CD14-positive monocyte (primary cell): ENCODE measurements around the gene CUL1. TPM values are rescaled to one million over a fixed set of nuclear protein-coding genes. Genes with fewer than 3 reads are reported as not detected.

Experiments used
- DNase-seq, 3 donors: peaks; one replicate each; pipeline ENCODE4 v3.0.0-alpha.2; 2011 to 2022
- H2AFZ ChIP-seq: 2 replicates; pipeline ENCODE4 v1.6.0; 2012; ENCODE audit warnings: mild to moderate bottlenecking, low read depth, low read length, inconsistent platforms; ENCODE audit not compliant: insufficient read depth, poor library complexity, severe bottlenecking
- H3K27ac ChIP-seq, 2 donors: 1 replicate in 1 of 2; 2 replicates in 1 of 2; pipeline ENCODE4 v1.5.1; 2012 to 2013; ENCODE audit warnings: low read length in 2 of 2, control low read depth in 1 of 2, inconsistent platforms in 1 of 2, low read depth in 1 of 2, mild to moderate bottlenecking in 1 of 2
- H3K27me3 ChIP-seq, 2 donors: one replicate each; pipeline versions ENCODE4 v1.6.0 to v1.6.1; 2011 to 2013; ENCODE audit warnings: low read length in 2 of 2; ENCODE audit not compliant: control insufficient read depth in 2 of 2, insufficient read depth in 2 of 2
- H3K36me3 ChIP-seq, 2 donors: replicated peaks in 1 of 2; 1 replicate in 1 of 2; 2 replicates in 1 of 2; pipeline versions ENCODE4 v1.5.1 to v1.6.1; 2012 to 2013; ENCODE audit warnings: low read length in 2 of 2, control low read depth in 1 of 2, inconsistent platforms in 1 of 2, mild to moderate bottlenecking in 1 of 2; ENCODE audit not compliant: insufficient read depth in 2 of 2, control insufficient read depth in 1 of 2
- H3K4me1 ChIP-seq, 2 donors: 1 replicate in 1 of 2; 2 replicates in 1 of 2; pipeline versions ENCODE4 v1.5.1 to v1.6.1; 2012 to 2013; ENCODE audit warnings: low read length in 2 of 2, control low read depth in 1 of 2, inconsistent platforms in 1 of 2, mild to moderate bottlenecking in 1 of 2, moderate library complexity in 1 of 2; ENCODE audit not compliant: insufficient read depth in 2 of 2, control insufficient read depth in 1 of 2
- H3K4me2 ChIP-seq: replicated peaks from 2 replicates; pipeline ENCODE3; 2012; ENCODE audit warnings: low read length, moderate library complexity, mild to moderate bottlenecking; ENCODE audit not compliant: poor library complexity, severe bottlenecking; ENCODE audit errors: extremely low read depth
- H3K4me3 ChIP-seq, 3 experiments: fragments of 200-600 bp in 1 of 3; sonication (generic) in 1 of 3; replicated peaks in 1 of 3; 1 replicate in 2 of 3; 2 replicates in 1 of 3; pipeline ENCODE4 v1.5.1; 2011 to 2013; ENCODE audit warnings: low read length in 3 of 3, mild to moderate bottlenecking in 3 of 3, control low read depth in 2 of 3, low read depth in 2 of 3, inconsistent platforms in 1 of 3, moderate library complexity in 1 of 3
- H3K79me2 ChIP-seq: 2 replicates; pipeline ENCODE4 v1.6.0; 2012; ENCODE audit warnings: mild to moderate bottlenecking, control low read depth, inconsistent platforms, low read length, moderate library complexity; ENCODE audit not compliant: insufficient read depth
- H3K9ac ChIP-seq: 2 replicates; pipeline ENCODE4 v1.6.0; 2017; ENCODE audit warnings: low read length, mild to moderate bottlenecking; ENCODE audit not compliant: insufficient read depth, poor library complexity, severe bottlenecking
- H3K9me3 ChIP-seq, 2 donors: replicated peaks in 1 of 2; 1 replicate in 1 of 2; 2 replicates in 1 of 2; pipeline versions ENCODE4 v1.5.1 to v1.6.1; 2012 to 2013; ENCODE audit warnings: low read length in 2 of 2, control low read depth in 1 of 2; ENCODE audit not compliant: control insufficient read depth in 1 of 2, insufficient read depth in 1 of 2
- H4K20me1 ChIP-seq: 2 replicates; pipeline ENCODE4 v1.6.0; 2012; ENCODE audit warnings: mild to moderate bottlenecking, low read length, control low read depth, moderate library complexity; ENCODE audit not compliant: insufficient read depth
- H3K27ac Mint-ChIP-seq, 7 donors: one replicate each; pipeline ENCODE4 v1.8.0; 2020; ENCODE audit warnings: mild to moderate bottlenecking in 7 of 7, mixed read lengths in 7 of 7, moderate library complexity in 6 of 7, inconsistent platforms in 2 of 7
- H3K27me3 Mint-ChIP-seq, 3 donors: one replicate each; pipeline ENCODE4 v1.8.0; 2021 to 2022; ENCODE audit warnings: low read depth in 3 of 3, mild to moderate bottlenecking in 3 of 3, mixed read lengths in 3 of 3, moderate library complexity in 3 of 3, inconsistent platforms in 1 of 3
- H3K36me3 Mint-ChIP-seq, 2 donors: one replicate each; pipeline ENCODE4 v1.8.0; 2020; ENCODE audit warnings: mixed read lengths in 2 of 2, inconsistent platforms in 1 of 2, mild to moderate bottlenecking in 1 of 2
- H3K4me1 Mint-ChIP-seq: one replicate; pipeline ENCODE4 v1.8.0; 2020; ENCODE audit warnings: mild to moderate bottlenecking, mixed read lengths
- H3K4me3 Mint-ChIP-seq, 2 donors: one replicate each; pipeline ENCODE4 v1.8.0; 2020; ENCODE audit warnings: mild to moderate bottlenecking in 2 of 2, mixed read lengths in 2 of 2, moderate library complexity in 1 of 2
- H3K9me3 Mint-ChIP-seq, 7 donors: one replicate each; pipeline ENCODE4 v1.8.0; 2020 to 2022; ENCODE audit warnings: mixed read lengths in 7 of 7, mild to moderate bottlenecking in 6 of 7, moderate library complexity in 6 of 7, inconsistent platforms in 2 of 7
- CTCF ChIP-seq: fragments of 200-600 bp; IDR thresholded peaks from one replicate; pipeline ENCODE4 v1.8.0; 2022; ENCODE audit warnings: antibody characterized with exemption, mild to moderate bottlenecking
- WGBS: methylation state at CpG from one replicate; pipeline ENCODE4 v1.1.5; 2013; ENCODE audit warnings: missing lambda C conversion rate; ENCODE audit not compliant: insufficient coverage; 5-methylcytosine and 5-hydroxymethylcytosine counted together
- intact Hi-C, 2 donors: fragments of 100-400 bp; cut with micrococcal nuclease; formaldehyde crosslinking; loops; one replicate each; pipeline versions ENCODE4 v1.15.0 to v1.15.1; 2023
- polyA plus RNA-seq, 3 donors: library from polyadenylated mRNA; depleted of rRNA in 1 of 3; unstranded in 2 of 3; stranded (reverse) in 1 of 3; fragments of 300-500 nt in 2 of 3; fragments of >200 nt in 1 of 3; fragmentation: Illumina TruSeq in 2 of 3; gene quantifications; 1 replicate in 2 of 3; 2 replicates in 1 of 3; pipeline ENCODE4 v1.2.3, GENCODE V29; 2012 to 2021

The CUL1 gene
- polyA plus RNA-seq, 3 donors, result 22.8 to 32.6 (median 23.9) TPM

- Histone ChIP-seq H4K20me1 (peaks cover 100% of the 10 kb centered on the region), H3K27ac (no peak overlapping the region), H3K36me3 (peaks cover 0 to 10% of the 10 kb centered on the region in 2 donors), H3K4me1 (peaks cover 22 to 27% of the 10 kb centered on the region in 2 donors), H3K4me2 (no peak overlapping the region), H3K9ac (no peak overlapping the region), H2AFZ (no peak overlapping the region), H3K27me3 (no peaks in the 10 kb centered on the region), H3K79me2 (peaks cover 100% of the 10 kb centered on the region), H3K9me3 (no peaks in the 10 kb centered on the region), H3K4me3 (no peak overlapping the region)
- Mint-ChIP-seq H3K36me3 (peaks cover 1 to 8% of the 10 kb centered on the region in 2 donors), H3K27me3 (peaks cover 0 to 1% (median 0%) of the 10 kb centered on the region in 3 donors), H3K4me3 (no peak overlapping the region), H3K27ac (peak overlapping the region in 2 of 7 donors; percentile 55 to 73), H3K4me1 (peaks cover 53% of the 10 kb centered on the region), H3K9me3 (peaks cover 0 to 3% (median 0%) of the 10 kb centered on the region in 7 donors)
- intact Hi-C loops, result no loop called here
- no peak for DNase-seq
- no peak for TF ChIP-seq CTCF
- WGBS, result 93% methylated on average over 2 of the region's 2 CpGs
Observed at GRCh38 chr7:148714498-148714897, 15.8 kb downstream of the CUL1 start.

- H3K4me1 Mint-ChIP-seq, result peaks cover 54% of the 10 kb centered on the region
- Histone ChIP-seq H3K79me2 (peaks cover 100% of the 10 kb centered on the region), H4K20me1 (peaks cover 100% of the 10 kb centered on the region), H3K4me3 (no peak overlapping the region), H3K9me3 (no peaks in the 10 kb centered on the region), H2AFZ (no peak overlapping the region), H3K36me3 (peaks cover 0 to 10% of the 10 kb centered on the region in 2 donors), H3K27me3 (no peaks in the 10 kb centered on the region), H3K4me1 (peaks cover 22 to 27% of the 10 kb centered on the region in 2 donors), H3K4me2 (no peak overlapping the region), H3K27ac (no peak overlapping the region), H3K9ac (no peak overlapping the region)
- H3K27ac Mint-ChIP-seq, result peak overlapping the region in 1 of 7 donors; percentile 55
- peaks cover 1 to 8% of the 10 kb centered on the region in 2 donors for H3K36me3 Mint-ChIP-seq
- no peak overlapping the region for H3K4me3 Mint-ChIP-seq
- peaks cover 0 to 1% (median 0%) of the 10 kb centered on the region in 3 donors for H3K27me3 Mint-ChIP-seq
- H3K9me3 Mint-ChIP-seq, result peaks cover 0 to 3% (median 0%) of the 10 kb centered on the region in 7 donors
- no peak for DNase-seq
- intact Hi-C loops, result no loop called here
- 96% methylated on average over 5 of the region's 6 CpGs for WGBS
- TF ChIP-seq CTCF, result no peak
Observed at GRCh38 chr7:148715027-148715426, 16.3 kb downstream of the CUL1 start.
